ENCODE results near the gene PDE6C.
"Not testable (repeated sequence)": the region's sequence is repeated elsewhere in the genome, so short reads cannot be mapped to it uniquely, and the experiment has no call there.

Gene PDE6C

GRCh38 chr10:93652857-93653256, 40.5 kb downstream of the PDE6C start:
- no peak for DNase-seq

- DNase-seq = no peak
Measured at GRCh38 chr10:93654201-93654600, 41.9 kb downstream of the PDE6C start.

GRCh38 chr10:93656155-93656554, 43.8 kb downstream of the PDE6C start:
- DNase-seq = no peak

- no peak for DNase-seq
Measured at GRCh38 chr10:93657757-93658156, 45.4 kb downstream of the PDE6C start.

- DNase-seq = no peak
Measured at GRCh38 chr10:93666030-93666429, 53.7 kb downstream of the PDE6C start.

- no peak for DNase-seq
Measured at GRCh38 chr10:93667795-93668194, 55.5 kb downstream of the PDE6C start.

- no peak for DNase-seq
Measured at GRCh38 chr10:93670372-93670771, 58.0 kb downstream of the PDE6C start.

GRCh38 chr10:93671042-93671441, 58.7 kb downstream of the PDE6C start:
- no peak for DNase-seq

- no peak for DNase-seq
Measured at GRCh38 chr10:93672022-93672678, 59.8 kb downstream of the PDE6C start.

- no peak for DNase-seq
Measured at GRCh38 chr10:93672890-93673289, 60.6 kb downstream of the PDE6C start.

- no peak for DNase-seq
Measured at GRCh38 chr10:93673791-93674190, 61.5 kb downstream of the PDE6C start.

GRCh38 chr10:93678386-93678785, 66.0 kb downstream of the PDE6C start:
- no peak for DNase-seq

GRCh38 chr10:93678805-93679587, 66.7 kb downstream of the PDE6C start:
- DNase-seq = no peak

GRCh38 chr10:93680412-93681047, 68.2 kb downstream of the PDE6C start:
- no peak for DNase-seq

GRCh38 chr10:93687737-93688136, 75.4 kb downstream of the PDE6C start:
- DNase-seq = no peak

- no peak for DNase-seq
Measured at GRCh38 chr10:93695740-93696139, 83.4 kb downstream of the PDE6C start.

- not testable (repeated sequence) for DNase-seq
Measured at GRCh38 chr10:93696582-93696981, 84.2 kb downstream of the PDE6C start.

- DNase-seq = no peak
Measured at GRCh38 chr10:93697207-93697606, 84.9 kb downstream of the PDE6C start.

- no peak for DNase-seq
Measured at GRCh38 chr10:93701866-93702209, 89.5 kb downstream of the PDE6C start.

GRCh38 chr10:93702210-93703001, 90.1 kb downstream of the PDE6C start, which contains the start of gene FRA10AC1:
Gene FRA10AC1 (minus strand): TSS chr10:93702592. CDS start chr10:93700106, 2,486 bp downstream.
- DNase-seq = peak; percentile 81

GRCh38 chr10:93703066-93703465, 90.7 kb downstream of the PDE6C start:
- no peak for DNase-seq

GRCh38 chr10:93703841-93704240, 91.5 kb downstream of the PDE6C start:
- no peak for DNase-seq

GRCh38 chr10:93704451-93704850, 92.1 kb downstream of the PDE6C start:
- DNase-seq = no peak

All from central memory CD4-positive, alpha-beta T cell (primary cell).